Fibroblast of pulmonary artery (primary cell): ENCODE measurements around the gene PHACTR4.
A peak's percentile ranks its signal among the peaks of the same experiment; 100 is the strongest.

ENCODE experiments used
- DNase-seq: peaks from one replicate; pipeline ENCODE4 v3.0.0-alpha.2; 2010; ENCODE audit warnings: low read depth
- H3K4me3 ChIP-seq: replicated peaks from 2 replicates; pipeline ENCODE4 v1.5.1; 2011; ENCODE audit warnings: low read depth, mild to moderate bottlenecking, control low read depth, low read length, moderate library complexity
- TF ChIP-seq, protein P1 (sequence below): IDR thresholded peaks from 2 replicates; pipeline ENCODE4 v1.5.1; 2011; ENCODE audit warnings: mild to moderate bottlenecking, control low read depth, low read length, inconsistent platforms; ENCODE audit errors: missing control alignments

PHACTR4 gene

DNA sequence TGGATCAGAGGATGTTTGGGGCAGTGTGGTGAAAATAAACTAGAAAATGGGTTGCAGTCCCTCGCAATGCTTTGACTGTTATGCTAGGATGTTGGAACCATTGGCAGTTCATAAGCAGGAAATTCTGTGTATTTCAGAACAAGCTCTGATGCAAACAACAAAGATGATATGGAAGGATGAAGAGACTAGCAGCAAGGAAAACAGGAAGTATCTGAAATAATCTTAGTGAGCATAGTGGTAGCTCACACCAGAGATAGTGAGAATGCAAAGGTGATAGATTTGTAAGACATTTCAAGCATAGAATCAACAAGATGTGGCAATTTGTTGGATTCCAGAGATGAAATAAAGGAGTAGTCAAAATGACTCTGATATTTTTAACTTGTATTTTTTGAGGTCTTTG, 125.2 kb downstream of the PHACTR4 start:
- no peak for DNase-seq
- TF ChIP-seq, protein P1, sequence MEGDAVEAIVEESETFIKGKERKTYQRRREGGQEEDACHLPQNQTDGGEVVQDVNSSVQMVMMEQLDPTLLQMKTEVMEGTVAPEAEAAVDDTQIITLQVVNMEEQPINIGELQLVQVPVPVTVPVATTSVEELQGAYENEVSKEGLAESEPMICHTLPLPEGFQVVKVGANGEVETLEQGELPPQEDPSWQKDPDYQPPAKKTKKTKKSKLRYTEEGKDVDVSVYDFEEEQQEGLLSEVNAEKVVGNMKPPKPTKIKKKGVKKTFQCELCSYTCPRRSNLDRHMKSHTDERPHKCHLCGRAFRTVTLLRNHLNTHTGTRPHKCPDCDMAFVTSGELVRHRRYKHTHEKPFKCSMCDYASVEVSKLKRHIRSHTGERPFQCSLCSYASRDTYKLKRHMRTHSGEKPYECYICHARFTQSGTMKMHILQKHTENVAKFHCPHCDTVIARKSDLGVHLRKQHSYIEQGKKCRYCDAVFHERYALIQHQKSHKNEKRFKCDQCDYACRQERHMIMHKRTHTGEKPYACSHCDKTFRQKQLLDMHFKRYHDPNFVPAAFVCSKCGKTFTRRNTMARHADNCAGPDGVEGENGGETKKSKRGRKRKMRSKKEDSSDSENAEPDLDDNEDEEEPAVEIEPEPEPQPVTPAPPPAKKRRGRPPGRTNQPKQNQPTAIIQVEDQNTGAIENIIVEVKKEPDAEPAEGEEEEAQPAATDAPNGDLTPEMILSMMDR, result no peak
- H3K4me3 ChIP-seq, result no peak overlapping the region

DNA sequence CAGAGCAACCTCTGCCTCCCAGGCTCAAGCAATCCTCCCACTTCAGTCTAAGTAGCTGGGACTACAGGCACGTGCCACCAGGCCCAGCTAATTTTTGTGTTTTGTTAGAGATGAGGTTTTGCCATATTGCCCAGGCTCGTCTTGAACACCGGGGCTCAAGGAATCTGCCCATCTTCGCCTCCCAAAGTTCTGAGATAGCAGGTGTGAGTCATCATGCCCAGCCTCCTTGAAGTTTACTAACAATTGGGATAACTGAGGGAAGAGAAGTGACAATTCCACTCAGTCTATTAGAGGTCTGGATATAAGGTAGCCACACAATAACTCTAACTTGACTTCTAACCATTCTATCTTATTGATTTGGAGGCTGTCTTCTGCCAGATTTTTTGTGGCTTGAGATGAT, 130.0 kb downstream of the PHACTR4 start:
- TF ChIP-seq, protein P1, result no peak
- H3K4me3 ChIP-seq, result no peak overlapping the region
- DNase-seq, result no peak

DNA sequence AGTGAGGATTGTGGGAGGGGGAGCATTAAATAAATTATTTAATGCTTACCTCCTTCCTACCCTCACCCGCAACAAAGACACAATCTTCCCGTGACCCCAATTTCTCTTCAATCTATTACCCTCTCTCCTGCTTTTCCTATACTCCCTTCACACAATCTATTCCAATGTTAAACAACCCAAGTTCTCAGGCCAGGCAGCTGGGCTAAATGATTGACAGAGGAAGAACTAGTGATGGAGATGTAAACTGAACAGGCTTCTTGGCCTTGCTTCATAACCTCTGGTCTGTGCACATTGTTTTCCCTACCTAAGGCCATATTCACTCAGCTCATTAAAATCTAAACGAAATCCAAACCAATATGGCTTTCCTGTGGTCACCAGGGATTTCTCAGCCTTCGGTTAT, 132.4 kb downstream of the PHACTR4 start:
- no peak overlapping the region for H3K4me3 ChIP-seq
- TF ChIP-seq, protein P1, result no peak
- DNase-seq, result no peak

DNA sequence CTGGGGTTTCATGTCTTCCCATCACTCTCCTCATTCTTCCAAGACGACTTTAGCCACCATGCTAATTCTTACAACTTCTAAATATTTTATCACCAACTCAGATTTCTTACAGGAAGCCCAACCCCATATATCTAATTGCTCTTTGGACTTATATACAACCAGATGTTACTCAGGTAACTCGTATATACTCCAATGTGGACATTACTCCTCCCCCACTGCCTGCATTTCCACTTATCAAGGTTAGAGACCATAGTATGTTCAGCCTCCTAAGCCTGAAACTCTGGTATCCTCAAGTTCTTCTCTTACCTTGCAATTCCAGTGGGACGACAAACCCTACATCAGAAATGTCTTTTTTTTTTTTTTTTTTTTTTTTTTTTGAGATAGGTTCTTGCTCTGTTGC, 133.6 kb downstream of the PHACTR4 start:
- DNase-seq, result no peak
- TF ChIP-seq, protein P1, result no peak
- H3K4me3 ChIP-seq, result no peak overlapping the region

DNA sequence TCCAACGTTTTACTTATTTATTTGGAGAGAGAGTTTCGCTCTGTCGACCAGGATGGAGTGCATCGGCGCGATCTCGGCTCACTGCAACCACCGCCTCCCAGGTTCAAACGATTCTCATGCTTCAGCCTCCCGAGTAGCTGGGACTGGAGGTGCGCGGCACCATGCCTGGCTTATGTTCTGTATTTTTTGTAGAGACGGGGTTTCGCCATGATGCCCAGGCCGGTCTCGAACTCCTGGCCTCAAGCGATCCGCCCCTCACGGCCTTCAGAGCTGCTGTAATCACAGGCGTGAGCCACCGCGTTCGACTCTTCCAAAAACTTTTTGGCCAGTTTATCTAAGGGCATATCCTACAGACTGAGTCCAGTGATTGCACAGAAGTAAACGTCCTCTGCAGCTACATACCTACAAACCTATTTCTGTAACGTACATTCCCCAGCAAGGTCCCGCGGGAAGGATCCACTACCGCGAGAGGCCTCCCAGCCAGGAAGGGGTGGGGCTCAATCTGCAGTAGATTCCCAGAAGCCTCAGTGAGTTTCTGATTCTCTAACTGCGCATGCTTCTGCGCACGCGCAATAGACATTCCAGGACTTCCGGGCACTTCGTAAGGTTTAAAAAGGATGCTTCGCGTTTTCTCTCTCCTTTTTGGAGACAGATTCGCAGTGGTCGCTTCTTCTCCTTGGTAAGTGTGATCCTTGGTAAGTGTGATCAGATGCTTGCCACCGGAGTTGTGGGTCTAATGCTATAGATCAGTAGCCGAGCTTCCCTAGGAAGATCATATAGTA, 136.1 kb downstream of the PHACTR4 start, which contains the start of gene RCC1:
TSS of gene RCC1 (plus strand) at position 638 of the 782 bp plus-strand sequence. CDS start 23,824 bp downstream, outside the sequence.
- TF ChIP-seq, protein P1, result no peak
- DNase-seq, result peak; percentile 99
- peak within 1 kb of the TSS; percentile 99 for H3K4me3 ChIP-seq

DNA sequence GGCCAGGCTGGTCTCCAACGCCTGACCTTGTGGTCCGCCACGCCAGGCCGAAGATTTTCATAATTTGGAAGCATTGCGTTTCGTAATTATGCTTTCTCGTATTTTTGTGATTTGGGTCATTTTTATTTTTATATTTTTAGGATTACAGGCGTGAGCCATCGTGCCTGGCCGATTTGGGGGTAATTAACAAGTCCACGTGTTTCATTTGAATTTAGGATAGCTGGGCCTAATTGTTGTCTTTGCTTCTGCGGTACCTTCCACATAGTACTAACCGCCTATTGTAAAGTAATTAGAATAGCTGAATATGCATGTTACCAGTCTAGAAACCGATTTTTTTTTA, 137.3 kb downstream of the PHACTR4 start:
- TF ChIP-seq, protein P1, result no peak
- no peak for DNase-seq
- peak overlapping the region; percentile 99 for H3K4me3 ChIP-seq

DNA sequence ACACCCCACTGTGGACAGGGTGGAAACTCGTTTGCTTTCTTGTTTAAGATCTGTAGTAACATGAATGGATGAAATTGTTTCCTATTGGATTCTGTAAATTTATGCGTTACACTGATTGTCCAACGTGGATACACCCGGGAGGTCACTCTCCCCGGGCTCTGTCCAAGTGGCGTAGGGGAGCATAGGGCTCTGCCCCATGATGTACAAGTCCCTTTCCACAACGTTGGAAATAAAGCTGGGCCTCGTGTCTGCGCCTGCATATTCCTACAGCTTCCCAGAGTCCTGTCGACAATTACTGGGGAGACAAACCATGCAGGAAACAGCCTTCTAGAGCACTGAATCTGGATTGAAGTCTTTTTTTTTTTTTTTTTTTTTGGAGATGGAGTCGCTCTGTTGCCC, 137.7 kb downstream of the PHACTR4 start:
- no peak for DNase-seq
- TF ChIP-seq, protein P1, result no peak
- H3K4me3 ChIP-seq, result peak overlapping the region; percentile 99
